ENCODE measurements around the gene ZFP36L1. TPM values are rescaled to one million over a fixed set of nuclear protein-coding genes. Genes with fewer than 3 reads are reported as not detected.

Gene ZFP36L1
- total and polyA plus RNA-seq, 9 of the 15 experiments (the other 6 are each of a cell fraction or from before 2014, with no cell fraction given), result 1.3 to 26.6 (median 3.7) TPM

- peak; percentile 75 for FAIRE-seq
- 0 out of 2 replicates have a peak, but pooled peaks cover 2% of the 10 kb centered on the region for H4K20me1 ChIP-seq (replicated peaks; ENCODE audit: control insufficient read depth, insufficient read depth, low read length)
- WGBS (ENCODE audit: insufficient coverage, low coverage, missing lambda C conversion rate), result 24% methylated on average over 5 of the region's 5 CpGs
These were observed 7.1 kb downstream of the ZFP36L1 start for GRCh38 chr14:68785534-68786490.

More at GRCh38 chr14:68785534-68786490, 7.1 kb downstream of the ZFP36L1 start:
- no peaks in the 10 kb centered on the region for H3K9me3 ChIP-seq (replicated peaks; ENCODE audit: control insufficient read depth, insufficient read depth, low read depth, low read length)
- peak overlapping the region; percentile 12; the same call in 1 of the 2 replicates for H3K4me2 ChIP-seq (ENCODE audit: insufficient read depth, low read length)
- TF ChIP-seq DMBX1 (CRISPR knock-in tag; IDR thresholded peaks at IDR 0.05; ENCODE audit: borderline replicate concordance), result peak; percentile 11; the same call in 1 of the 2 replicates
- TF ChIP-seq HNRNPUL1 (IDR thresholded peaks at IDR 0.05; ENCODE audit: low read length), result no peak
- TF ChIP-seq XRCC3 (IDR thresholded peaks at IDR 0.05), result no peak
- peak; percentile 63; the same call in 1 of the 2 replicates for TF ChIP-seq HMBOX1 (IDR thresholded peaks at IDR 0.05)
- no peak for TF ChIP-seq HES1 (IDR thresholded peaks at IDR 0.05; ENCODE audit: low read depth)
- peak; percentile 3; the same call in 1 of the 2 replicates for TF ChIP-seq RBFOX2 (IDR thresholded peaks at IDR 0.05; ENCODE audit: low read depth, low read length)
- TF ChIP-seq HOMEZ (CRISPR knock-in tag; IDR thresholded peaks at IDR 0.05), result no peak
- TF ChIP-seq XRCC5 (IDR thresholded peaks at IDR 0.05; ENCODE audit: low read depth, low read length), result no peak
- TF ChIP-seq ZNF197 (CRISPR knock-in tag; IDR thresholded peaks at IDR 0.05; ENCODE audit: low read depth), result no peak
- no peak for TF ChIP-seq ZNF644 (tag; IDR thresholded peaks at IDR 0.05; ENCODE audit: low read depth)
- TF ChIP-seq CC2D1A (IDR thresholded peaks at IDR 0.05), result no peak
- no peak for TF ChIP-seq ZNF589 (CRISPR knock-in tag; IDR thresholded peaks at IDR 0.05; ENCODE audit: low read depth)
- no peak for TF ChIP-seq ZBTB2 (IDR thresholded peaks at IDR 0.05)
- TF ChIP-seq ZFP91 (CRISPR knock-in tag; IDR thresholded peaks at IDR 0.05), result no peak
- H3K4me1 ChIP-seq (replicated peaks in 1 of 2; ENCODE audit: control insufficient read depth in 2 of 2, insufficient read depth in 2 of 2, low read length in 2 of 2), result peaks cover 32 to 46% of the 10 kb centered on the region in 2 experiments
- ATAC-seq (peak; percentile 50), DNase-seq (ENCODE audit: extremely low read depth in 1 of 4, low spot score in 3 of 4) (peak in 2 of 4 experiments; percentile 60 to 71)
- CTCF ChIA-PET (ENCODE audit: low intra/inter-chr PET ratio), result no interaction called here
- H3K9ac ChIP-seq (ENCODE audit: insufficient read depth in 1 of 2, low read depth in 2 of 2, low read length in 2 of 2), result no peak overlapping the region; a peak in 1 of 4 replicates
- in situ Hi-C loops (cut with MboI) (no loop called here), intact Hi-C loops (cut with micrococcal nuclease) (loop anchor here (5.0 kb wide), 1 partner anchor 39 kb away; no protein-coding TSS in a partner anchor)
- H3K27me3 ChIP-seq (ENCODE audit: control insufficient read depth in 2 of 2, insufficient read depth in 2 of 2, low read length in 2 of 2), result no peaks in the 10 kb centered on the region
- H3K4me3 ChIP-seq, result no peak overlapping the region
- no TSS peak for BruUV-seq (replicated peaks)
- POLR2A ChIA-PET, result interaction anchor here (0.6 to 1.9 kb wide), 7 partner anchors 7 to 507 kb away, joined by 3 to 6 read pairs (median 3); partner anchors contain the start of gene ZFP36L1
- H3K79me2 ChIP-seq (ENCODE audit: control insufficient read depth, insufficient read depth, low read length), result peaks cover 26% of the 10 kb centered on the region
- H2AFZ ChIP-seq (ENCODE audit: low read depth, low read length), result 0 out of 2 replicates have a peak overlapping the region, but pooled peaks have one; percentile 14
- peak overlapping the region; percentile 28; the same call in 2 of the 3 replicates for H3K27ac ChIP-seq (ENCODE audit: extremely low read depth, low read depth, low read length)
- no peaks in the 10 kb centered on the region for H3K9me1 ChIP-seq (ENCODE audit: control insufficient read depth, insufficient read depth, low read length)
- H3K36me3 ChIP-seq (ENCODE audit: control insufficient read depth, insufficient read depth, low read length), result peaks cover 33% of the 10 kb centered on the region
